ENCODE data around the gene IFITM5.
"Not testable (repeated sequence)": the region's sequence is repeated elsewhere in the genome, so short reads cannot be mapped to it uniquely, and the experiment has no call there.

IFITM5 gene

DNA sequence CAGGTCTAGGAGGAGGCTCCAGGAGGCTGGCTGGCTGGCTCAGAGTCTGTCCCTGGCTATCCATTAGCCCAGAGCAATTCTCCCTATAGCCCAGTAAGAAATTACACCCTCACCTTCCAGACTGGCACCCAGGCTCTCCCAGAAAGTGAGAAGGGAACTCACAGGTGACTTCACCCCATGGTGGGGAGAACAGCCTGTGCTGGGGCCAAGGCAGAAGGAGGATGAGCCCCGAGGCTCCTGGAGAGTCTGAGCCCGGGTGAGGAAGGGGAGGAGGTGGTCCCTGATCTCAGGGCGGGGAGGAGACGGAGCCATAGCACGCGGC, 15.2 kb upstream of the IFITM5 start:
- H3K4me3 ChIP-seq (ENCODE audit: low read depth, low read length): peak overlapping the region; percentile 52
- not testable (repeated sequence) for DNase-seq (ENCODE audit: low read depth)

DNA sequence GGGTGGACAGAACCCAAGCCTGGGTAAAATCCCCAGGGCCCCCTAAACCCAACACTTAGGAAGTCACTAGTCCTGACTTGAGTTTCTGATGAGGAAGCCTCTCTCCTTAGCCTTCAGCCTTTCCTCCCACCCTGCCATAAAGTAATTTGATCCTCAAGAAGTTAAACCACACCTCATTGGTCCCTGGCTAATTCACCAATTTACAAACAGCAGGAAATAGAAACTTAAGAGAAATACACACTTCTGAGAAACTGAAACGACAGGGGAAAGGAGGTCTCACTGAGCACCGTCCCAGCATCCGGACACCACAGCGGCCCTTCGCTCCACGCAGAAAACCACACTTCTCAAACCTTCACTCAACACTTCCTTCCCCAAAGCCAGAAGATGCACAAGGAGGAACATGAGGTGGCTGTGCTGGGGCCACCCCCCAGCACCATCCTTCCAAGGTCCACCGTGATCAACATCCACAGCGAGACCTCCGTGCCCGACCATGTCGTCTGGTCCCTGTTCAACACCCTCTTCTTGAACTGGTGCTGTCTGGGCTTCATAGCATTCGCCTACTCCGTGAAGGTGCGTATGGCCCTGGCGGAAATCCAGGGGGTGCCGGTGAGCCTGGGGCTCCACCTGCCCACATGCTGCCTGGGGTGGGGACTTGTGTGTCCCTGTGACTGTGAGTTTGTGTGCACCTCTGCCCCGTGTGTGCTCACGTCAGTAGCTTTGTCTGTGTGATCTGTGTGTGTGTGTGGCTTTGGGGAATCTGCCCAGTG, 14.6 kb upstream of the IFITM5 start, which contains the start of gene IFITM1:
Gene IFITM1, plus strand, starts transcription at position 254 of the 767 bp plus-strand sequence. Its CDS starts 131 bp downstream, at position 385.
- no peak for DNase-seq (ENCODE audit: low read depth)
- peak within 1 kb of the TSS; percentile 52 for H3K4me3 ChIP-seq (ENCODE audit: low read depth, low read length)

DNA sequence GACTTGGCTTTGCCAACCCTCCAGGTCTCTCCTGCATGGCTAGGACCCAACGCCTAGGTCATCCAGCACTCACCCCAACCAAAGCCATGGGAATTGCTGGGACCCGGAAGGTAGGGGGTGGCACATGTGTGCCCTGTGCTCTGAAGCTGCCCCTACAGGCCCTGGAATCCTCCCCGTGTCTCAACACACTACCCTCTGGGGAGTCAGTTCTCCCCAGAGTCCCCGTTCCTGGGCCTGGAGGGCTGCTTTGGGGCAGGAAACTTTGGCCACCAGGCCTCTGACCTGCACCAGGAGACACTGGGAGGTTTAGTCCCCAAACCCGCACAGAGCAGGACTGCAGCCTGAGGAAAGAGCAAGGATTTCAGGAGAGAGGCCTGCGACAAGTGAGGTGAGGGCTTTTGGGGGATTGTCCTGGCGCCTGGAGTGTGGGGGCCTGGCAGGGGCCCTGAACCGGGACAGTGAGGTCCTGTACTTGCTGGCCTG, 14.0 kb upstream of the IFITM5 start:
- H3K4me3 ChIP-seq (ENCODE audit: low read depth, low read length): no peak overlapping the region

DNA sequence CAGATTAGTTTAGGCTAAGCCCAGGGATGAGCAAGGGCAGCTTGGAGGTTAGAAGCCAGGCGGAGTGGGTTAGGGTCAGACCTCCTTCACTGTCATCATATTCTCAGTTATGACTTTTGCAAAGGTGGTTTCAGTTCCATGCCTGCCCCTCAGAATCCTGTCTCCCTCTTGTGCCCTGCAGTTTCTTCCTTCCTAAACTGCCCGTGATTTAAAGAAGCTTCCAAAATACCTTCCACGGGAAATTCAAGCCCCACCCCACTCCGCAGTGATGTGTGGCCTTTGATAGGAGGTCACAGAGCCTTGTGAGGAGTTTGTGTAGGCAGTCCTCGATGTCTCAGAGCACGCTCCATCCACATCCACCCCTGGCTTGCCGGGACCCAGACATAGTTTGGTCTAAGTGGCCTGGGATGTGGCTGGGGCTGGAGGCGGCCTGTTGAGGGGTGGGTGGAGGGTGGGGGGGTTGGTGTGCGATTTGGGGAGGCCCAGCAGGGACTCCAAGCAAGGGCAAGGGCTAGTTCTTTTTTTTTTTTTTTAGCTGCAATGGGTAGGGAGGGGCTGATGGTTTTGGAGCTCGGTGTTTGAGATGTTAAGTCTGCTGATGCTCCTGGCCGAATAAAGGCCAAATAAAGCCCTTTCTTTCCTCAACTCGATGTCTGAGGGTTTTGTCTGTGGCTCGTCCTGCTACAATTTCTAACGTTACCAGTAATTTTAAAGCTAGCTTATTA, 12.9 kb upstream of the IFITM5 start:
- no peak for DNase-seq (ENCODE audit: low read depth)
- H3K4me3 ChIP-seq (ENCODE audit: low read depth, low read length): no peak overlapping the region

More for the DNA sequence above, 14.0 kb upstream of the IFITM5 start:
- no peak for DNase-seq (ENCODE audit: low read depth)

DNA sequence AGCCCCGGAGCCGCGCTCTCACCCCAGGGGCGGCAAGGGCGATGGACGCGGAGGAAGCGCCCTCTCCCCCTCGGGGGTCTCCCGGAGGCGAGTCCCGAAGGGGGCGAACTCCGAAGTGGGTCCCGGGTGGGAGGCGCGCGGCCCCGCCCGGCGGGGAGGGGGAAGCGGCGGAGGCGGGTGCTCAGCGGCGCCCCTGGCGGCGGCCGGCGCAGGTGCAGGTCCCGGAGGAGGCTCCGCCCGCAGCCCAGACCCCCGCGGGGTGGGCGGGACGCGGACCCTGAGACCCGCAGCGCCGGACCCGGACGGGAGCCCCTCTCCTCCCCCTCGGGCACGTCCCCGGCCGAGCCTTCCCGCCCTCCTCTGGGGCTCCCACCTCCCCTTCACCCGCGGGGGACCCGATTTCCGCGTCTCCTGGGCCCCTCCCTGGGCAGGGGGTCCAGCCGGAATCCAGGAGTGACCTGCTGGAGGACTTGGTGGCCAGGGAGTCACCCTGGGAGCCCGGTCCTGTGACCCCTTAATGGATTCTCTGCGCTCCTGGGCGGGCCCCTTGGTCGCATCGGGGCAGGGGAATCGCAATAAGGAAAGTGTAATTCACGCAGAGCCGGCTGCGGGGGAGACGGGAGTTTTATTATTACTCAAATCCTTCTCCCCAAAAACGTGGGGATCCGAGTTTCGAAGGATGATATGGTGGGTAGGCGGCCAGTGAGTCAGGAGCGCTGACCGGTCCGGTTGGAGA, 11.9 kb upstream of the IFITM5 start:
- DNase-seq (ENCODE audit: low read depth): not testable (repeated sequence)
- H3K4me3 ChIP-seq (ENCODE audit: low read depth, low read length): peak overlapping the region; percentile 27

DNA sequence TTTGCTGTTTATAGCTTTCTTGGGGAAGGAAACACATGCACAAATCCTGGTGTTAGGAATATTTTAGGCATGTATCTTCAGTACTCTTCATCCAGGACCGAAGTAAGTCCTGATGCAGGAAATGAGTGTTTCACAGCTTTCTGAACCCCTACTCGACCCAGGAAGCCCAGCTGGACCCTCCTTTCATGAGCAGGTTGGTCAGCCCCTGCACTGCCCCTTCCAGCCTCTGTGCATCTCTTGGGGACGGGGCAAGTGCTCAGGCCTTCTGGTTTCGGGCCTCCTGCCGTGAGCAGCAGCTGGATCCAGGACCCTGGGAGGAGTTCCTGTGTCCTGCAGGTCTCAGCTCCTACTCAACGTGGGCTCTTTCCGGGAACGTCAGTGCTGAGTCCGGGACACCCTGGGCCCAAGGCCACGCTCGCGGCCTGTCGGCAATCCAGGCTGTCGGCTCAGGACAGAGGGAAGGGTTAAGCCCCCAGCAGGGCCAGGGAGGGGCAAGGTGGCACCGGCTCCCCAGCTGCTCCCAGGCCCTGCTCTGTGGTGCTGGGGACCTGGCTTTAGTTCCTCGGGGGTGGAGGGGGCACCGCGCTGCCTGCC, 10.8 kb upstream of the IFITM5 start:
- DNase-seq (ENCODE audit: low read depth): not testable (repeated sequence)

DNA sequence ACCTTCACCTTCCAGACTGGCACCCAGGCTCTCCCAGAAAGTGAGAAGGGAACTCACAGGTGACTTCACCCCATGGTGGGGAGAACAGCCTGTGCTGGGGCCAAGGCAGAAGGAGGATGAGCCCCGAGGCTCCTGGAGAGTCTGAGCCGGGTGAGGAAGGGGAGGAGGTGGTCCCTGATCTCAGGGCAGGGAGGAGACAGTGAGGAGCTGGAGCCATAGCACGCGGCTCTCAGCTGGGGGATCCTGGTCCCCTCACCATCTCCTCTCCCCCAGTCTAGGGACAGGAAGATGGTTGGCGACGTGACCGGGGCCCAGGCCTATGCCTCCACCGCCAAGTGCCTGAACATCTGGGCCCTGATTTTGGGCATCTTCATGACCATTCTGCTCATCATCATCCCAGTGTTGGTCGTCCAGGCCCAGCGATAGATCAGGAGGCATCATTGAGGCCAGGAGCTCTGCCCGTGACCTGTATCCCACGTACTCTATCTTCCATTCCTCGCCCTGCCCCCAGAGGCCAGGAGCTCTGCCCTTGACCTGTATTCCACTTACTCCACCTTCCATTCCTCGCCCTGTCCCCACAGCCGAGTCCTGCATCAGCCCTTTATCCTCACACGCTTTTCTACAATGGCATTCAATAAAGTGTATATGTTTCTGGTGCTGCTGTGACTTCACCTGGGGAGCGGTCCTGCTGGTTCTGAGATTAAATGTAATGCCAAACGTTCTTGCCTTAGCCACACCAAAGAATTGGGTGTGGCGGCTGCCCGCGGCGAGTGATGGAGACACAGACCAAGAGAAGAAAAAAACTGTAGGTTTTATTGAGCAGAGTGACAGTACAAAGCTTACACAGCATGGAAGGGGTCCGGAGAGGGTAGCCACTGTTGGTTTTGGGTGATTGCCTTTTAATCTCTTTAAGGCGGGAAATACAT, 9.7 kb upstream of the IFITM5 start:
- peak overlapping the region; percentile 53 for H3K4me3 ChIP-seq (ENCODE audit: low read depth, low read length)
- DNase-seq (ENCODE audit: low read depth): not testable (repeated sequence)

More for the DNA sequence above, 10.8 kb upstream of the IFITM5 start:
- H3K4me3 ChIP-seq (ENCODE audit: low read depth, low read length): peak overlapping the region; percentile 53

DNA sequence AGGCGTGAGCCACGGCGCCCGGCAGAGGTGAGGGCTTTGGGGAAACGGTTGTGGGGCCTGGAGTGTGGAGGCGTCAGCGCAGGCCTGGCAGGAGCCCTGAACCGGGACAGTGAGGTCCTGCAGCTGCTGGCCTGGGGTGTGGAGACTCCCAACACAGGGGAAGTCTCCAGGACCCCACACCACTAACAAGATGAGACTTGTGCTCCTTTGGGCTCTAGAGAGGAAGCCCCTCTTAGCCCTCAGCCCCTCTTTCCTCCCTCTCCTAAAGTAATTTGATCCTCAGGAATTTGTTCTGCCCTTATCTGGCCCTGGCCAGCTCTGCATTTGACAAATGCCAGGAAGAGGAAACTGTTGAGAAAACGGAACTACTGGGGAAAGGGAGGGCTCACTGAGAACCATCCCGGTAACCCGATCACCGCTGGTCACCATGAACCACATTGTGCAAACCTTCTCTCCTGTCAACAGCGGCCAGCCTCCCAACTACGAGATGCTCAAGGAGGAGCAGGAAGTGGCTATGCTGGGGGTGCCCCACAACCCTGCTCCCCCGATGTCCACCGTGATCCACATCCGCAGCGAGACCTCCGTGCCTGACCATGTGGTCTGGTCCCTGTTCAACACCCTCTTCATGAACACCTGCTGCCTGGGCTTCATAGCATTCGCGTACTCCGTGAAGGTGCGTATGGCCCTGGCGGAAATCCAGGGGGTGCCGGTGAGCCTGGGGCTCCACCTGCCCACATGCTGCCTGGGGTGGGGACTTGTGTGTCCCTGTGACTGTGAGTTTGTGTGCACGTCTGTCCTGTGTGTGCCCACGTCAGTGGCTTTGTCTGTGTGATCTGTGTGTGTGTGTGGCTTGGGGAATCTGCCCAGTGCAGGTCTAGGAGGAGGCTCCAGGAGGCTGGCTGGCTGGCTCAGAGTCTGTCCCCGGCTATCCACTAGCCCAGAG, 8.7 kb upstream of the IFITM5 start, which contains the start of gene IFITM2:
Gene IFITM2, plus strand, starts transcription at position 51 of the 943 bp plus-strand sequence. Its CDS starts 377 bp downstream, at position 428.
- peak; percentile 71 for DNase-seq (ENCODE audit: low read depth)
- H3K4me3 ChIP-seq (ENCODE audit: low read depth, low read length): peak within 1 kb of the TSS; percentile 53

DNA sequence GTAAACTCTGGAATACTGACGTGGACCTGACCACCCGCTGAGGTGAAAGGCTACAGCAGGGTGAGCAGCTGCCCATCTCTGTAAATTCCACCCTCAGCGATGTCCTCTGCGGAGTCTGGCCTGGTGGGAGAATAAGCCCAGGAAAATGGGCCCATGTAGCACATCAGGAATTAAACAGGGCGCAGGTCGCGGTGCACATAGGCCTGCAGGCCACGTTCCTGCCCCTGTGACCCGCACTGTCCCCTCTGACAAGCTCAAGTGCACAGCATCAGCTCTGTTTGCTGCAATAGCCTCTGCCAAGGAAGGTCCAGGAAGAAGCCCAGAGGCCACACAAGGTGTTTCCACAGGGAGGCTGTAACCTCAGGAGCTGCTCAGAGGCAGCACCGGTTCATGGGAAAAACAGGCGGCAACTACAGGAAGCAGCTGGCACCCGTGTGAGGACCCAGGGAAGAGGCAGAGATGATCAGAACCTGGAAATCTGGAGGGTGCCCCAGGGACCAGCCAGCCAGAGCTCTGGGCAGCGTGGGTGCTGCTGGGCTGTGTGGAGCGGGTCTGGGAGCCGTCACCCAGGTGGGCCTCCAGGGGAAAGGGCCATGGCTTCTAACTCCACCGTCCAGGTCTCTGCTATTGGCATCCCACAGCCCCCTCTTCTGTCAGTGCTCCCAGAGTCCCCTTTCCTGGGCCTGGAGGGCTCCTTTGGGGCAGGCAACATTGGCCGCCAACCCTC, 7.5 kb upstream of the IFITM5 start:
- no peak overlapping the region for H3K4me3 ChIP-seq (ENCODE audit: low read depth, low read length)

DNA sequence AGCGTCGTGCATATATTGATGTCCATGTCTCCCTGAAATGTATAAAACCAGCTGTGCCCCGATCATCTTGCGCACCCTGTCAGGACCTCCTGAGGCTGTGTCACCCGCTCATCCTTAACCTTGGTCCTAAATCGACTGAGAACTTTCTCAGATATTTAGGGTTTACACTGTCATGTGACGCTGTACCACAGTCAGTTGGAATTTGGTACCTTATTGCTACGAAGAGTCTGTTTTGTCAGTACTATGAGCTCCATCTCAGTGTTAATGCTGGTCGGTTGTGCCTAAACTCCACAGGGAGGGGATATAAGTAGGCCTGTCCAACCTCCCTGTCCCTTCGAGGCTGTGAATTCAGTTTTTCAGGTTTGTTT, 6.5 kb upstream of the IFITM5 start:
- no peak overlapping the region for H3K4me3 ChIP-seq (ENCODE audit: low read depth, low read length)
- DNase-seq (ENCODE audit: low read depth): no peak

More for the DNA sequence above, 7.5 kb upstream of the IFITM5 start:
- no peak for DNase-seq (ENCODE audit: low read depth)

DNA sequence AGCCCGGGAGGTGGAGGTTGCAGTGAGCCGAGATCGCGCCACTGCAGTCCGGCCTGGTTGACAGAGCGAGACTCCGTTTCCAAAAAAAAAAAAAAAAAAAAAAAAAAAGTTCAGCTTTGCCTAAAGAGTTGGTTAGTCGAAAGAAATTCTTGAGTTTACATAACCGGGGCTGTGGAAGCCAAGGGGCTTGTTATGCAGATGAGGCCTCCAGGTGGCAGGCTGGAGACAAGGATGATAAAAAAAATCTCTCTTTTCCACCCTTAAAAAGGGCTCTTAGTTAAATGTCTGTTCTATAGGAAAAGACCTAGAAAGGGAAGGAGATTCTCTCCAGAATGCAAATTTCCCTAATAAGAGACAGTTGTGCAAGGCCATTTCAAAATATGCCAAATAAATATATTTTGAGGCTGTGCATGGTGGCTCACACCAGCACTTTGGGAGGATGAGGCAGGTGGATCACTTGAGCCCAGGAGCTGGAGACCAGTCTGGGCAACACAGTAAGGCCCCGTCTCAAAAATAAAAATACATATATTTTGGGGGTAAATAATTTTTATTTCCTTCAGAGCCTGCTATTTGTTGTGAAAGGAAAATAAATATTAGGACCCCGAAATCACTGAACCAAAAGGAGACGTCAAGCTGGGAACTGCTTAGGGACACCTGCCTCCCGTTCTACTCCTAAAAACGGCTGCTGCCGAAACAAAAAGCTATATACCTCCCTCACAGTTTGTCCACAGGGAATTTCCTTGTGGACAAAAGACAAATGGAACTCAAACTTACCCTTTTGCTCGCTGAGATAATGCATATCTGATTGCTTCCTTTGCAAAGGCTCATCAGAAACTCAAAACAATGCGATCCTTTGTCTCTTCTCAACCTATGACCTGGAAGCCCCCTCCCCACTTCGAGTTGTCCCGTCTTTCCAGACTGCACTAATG, 5.9 kb upstream of the IFITM5 start:
- DNase-seq (ENCODE audit: low read depth): peak; percentile 41
- H3K4me3 ChIP-seq (ENCODE audit: low read depth, low read length): no peak overlapping the region

DNA sequence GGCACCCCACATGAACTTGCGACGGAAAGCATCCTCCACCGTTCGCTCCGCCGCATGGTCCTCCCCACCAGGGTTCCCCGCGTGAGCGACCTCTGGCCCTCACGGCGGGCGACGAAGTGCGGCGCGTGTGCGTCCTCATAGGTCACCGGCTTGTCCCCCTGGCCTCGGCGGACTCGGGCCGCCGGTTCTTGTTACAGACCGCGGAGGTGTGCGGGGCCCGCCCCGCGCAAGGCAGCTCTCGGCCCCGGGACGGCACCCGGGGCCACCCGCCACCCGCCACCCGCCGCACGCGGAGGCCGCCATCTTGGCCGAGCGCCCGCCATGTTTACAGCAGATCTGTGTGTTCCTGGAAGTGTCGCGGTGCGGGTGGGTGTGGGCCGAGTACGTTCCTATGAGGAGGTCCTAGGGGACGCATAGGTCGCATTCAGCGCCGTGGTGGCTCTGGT, 4.8 kb upstream of the IFITM5 start:
- DNase-seq (ENCODE audit: low read depth): no peak
- H3K4me3 ChIP-seq (ENCODE audit: low read depth, low read length): no peak overlapping the region

DNA sequence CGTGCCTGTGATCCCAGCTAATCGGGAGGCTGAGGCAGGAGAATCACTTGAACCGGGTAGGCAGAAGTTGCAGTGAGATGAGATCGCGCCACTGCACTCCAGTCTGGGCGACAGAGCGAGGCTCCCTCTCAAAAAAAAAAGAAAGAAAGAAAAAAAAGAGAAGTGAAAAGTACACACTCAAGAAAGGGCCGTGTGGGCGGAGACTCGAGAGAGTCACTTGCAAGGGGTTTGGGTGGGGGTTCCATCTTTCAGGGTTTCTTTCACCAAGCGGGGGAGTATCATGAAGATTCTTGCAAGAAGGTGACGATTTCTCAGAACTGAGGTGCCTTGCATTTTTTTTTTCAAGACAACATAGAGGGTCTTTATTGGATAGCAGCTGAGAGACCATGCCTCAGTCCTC, 4.0 kb upstream of the IFITM5 start:
- no peak for DNase-seq (ENCODE audit: low read depth)
- no peak overlapping the region for H3K4me3 ChIP-seq (ENCODE audit: low read depth, low read length)

DNA sequence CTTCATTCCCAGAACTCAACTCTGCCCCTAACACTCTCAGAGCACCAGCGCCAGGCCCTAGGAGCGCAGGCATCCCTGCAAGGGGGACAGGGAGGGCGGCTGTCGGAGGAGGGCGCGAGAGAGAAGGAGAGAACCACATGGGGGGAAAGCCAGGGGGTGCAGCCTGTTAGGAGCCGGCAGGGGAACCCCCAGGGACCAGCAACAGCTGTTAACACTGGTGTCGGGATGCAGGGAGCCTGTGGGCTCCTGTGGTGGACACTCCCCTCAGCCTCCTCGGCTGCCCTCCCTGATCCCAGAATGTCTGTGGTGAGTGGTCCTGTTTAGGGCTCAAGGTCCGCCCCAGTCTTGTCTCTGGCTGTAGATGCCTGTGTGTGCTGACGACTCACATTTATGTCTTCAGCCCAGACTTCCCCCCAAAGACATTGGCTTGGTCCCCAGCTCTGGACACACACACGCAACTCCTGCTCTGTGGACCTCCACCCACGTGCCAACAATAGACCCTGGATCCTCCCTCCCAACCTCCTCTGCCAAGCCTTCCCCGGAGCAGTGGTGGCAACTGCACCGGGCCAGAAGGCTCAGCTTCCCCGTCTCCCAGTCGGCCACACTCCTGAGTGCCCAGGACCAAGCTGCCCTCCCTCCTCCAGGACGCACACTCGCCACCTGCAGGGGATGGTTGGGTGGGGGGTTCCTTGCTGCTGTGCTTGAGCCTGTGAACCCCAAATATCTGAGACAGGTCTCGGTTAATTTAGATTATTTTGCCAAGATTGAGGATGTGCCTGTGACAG, 817 bp upstream of the IFITM5 start:
- no peak overlapping the region for H3K4me3 ChIP-seq (ENCODE audit: low read depth, low read length)
- no peak for DNase-seq (ENCODE audit: low read depth)

DNA sequence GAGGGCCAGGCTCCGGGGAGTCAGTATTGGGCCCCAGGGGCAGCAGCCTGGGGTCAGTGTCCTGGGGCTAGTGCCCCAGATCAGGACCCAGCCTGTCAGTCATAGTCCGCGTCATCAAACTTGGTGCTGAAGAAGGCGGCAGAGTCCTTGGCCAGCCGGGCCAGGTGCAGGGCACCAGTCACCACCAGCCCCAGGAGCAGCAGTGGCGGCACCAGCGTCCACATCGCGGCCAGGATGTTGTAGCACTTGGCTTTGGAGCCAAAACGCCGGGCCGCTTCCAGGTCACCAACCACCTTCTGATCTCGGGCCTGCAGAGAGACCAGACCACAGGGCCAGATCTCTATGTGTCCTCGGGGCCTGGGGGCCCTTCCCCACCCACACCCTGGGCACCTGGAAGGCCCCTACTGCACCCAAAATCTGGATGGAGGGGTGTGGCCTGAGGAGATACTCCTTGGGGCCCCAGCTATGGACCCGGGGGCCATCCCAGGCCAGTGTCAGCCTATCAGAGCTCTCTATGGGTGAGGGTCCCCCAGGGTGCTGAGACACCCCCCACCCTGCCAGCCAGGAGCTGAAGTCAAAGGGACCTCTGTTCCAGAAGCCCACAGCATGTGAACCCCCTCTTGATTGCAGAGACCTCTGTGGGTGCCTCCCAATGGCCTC, 790 bp downstream of the IFITM5 start:
- no peak overlapping the region for H3K4me3 ChIP-seq (ENCODE audit: low read depth, low read length)
- no peak for DNase-seq (ENCODE audit: low read depth)
